GM23338 (cell line): ENCODE results near the gene TFAP2B.

Experiments
- CTCF ChIP-seq, 2 experiments: fragments of 200-600 bp in 1 of 2; sonication (generic) in 1 of 2; conservative IDR thresholded peaks; 2 replicates each; pipeline versions ENCODE4 v1.5.1 to v1.6.1; 2016 to 2017; ENCODE audit warnings: antibody characterized with exemption in 2 of 2, low read depth in 2 of 2, mild to moderate bottlenecking in 2 of 2, moderate library complexity in 1 of 2
- EZH2 ChIP-seq: fragments of 200-600 bp; sonication (generic); IDR thresholded peaks from one replicate; pipeline ENCODE4 v1.8.0; 2017; ENCODE audit warnings: antibody characterized with exemption, mild to moderate bottlenecking, low read depth; ENCODE audit not compliant: unreplicated experiment
- POLR2AphosphoS5 ChIP-seq: IDR thresholded peaks from 2 replicates; pipeline ENCODE4 v1.6.1; 2016; ENCODE audit warnings: antibody characterized with exemption, low read depth
- TF ChIP-seq, protein P1 (sequence below): IDR thresholded peaks from one replicate; pipeline ENCODE4 v1.6.1; 2018; ENCODE audit warnings: antibody characterized with exemption; ENCODE audit not compliant: unreplicated experiment

GRCh38 chr6:50840112-50840810 is 21.6 kb downstream of the TFAP2B start:
- TF ChIP-seq, protein P1, sequence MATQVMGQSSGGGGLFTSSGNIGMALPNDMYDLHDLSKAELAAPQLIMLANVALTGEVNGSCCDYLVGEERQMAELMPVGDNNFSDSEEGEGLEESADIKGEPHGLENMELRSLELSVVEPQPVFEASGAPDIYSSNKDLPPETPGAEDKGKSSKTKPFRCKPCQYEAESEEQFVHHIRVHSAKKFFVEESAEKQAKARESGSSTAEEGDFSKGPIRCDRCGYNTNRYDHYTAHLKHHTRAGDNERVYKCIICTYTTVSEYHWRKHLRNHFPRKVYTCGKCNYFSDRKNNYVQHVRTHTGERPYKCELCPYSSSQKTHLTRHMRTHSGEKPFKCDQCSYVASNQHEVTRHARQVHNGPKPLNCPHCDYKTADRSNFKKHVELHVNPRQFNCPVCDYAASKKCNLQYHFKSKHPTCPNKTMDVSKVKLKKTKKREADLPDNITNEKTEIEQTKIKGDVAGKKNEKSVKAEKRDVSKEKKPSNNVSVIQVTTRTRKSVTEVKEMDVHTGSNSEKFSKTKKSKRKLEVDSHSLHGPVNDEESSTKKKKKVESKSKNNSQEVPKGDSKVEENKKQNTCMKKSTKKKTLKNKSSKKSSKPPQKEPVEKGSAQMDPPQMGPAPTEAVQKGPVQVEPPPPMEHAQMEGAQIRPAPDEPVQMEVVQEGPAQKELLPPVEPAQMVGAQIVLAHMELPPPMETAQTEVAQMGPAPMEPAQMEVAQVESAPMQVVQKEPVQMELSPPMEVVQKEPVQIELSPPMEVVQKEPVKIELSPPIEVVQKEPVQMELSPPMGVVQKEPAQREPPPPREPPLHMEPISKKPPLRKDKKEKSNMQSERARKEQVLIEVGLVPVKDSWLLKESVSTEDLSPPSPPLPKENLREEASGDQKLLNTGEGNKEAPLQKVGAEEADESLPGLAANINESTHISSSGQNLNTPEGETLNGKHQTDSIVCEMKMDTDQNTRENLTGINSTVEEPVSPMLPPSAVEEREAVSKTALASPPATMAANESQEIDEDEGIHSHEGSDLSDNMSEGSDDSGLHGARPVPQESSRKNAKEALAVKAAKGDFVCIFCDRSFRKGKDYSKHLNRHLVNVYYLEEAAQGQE, result no peak
- TF ChIP-seq CTCF (conservative IDR thresholded peaks at IDR 0.05; ENCODE audit: low read depth in 2 of 2), result no peak
- TF ChIP-seq EZH2, result peak; percentile 96
- TF ChIP-seq POLR2AphosphoS5, result no peak
